GM15510 (cell line): ENCODE measurements around the gene ABCC4.

Experiments
- POLR2A ChIP-seq: IDR thresholded peaks from 3 replicates; pipeline ENCODE4 v1.6.1; 2011; ENCODE audit warnings: borderline replicate concordance; ENCODE audit not compliant: insufficient read length; ENCODE audit errors: extremely low read depth

The ABCC4 gene

GRCh38 chr13:95315752-95316151 is 14.5 kb upstream of the ABCC4 start:
- TF ChIP-seq POLR2A = no peak

- no peak for TF ChIP-seq POLR2A
These were observed 6.3 kb upstream of the ABCC4 start for GRCh38 chr13:95307507-95307906.

GRCh38 chr13:95304453-95304852 is 3.2 kb upstream of the ABCC4 start:
- no peak for TF ChIP-seq POLR2A

- no peak for TF ChIP-seq POLR2A
These were observed 730 bp upstream of the ABCC4 start for GRCh38 chr13:95301968-95302393.

GRCh38 chr13:95300625-95301182 is 547 bp downstream of the ABCC4 start:
- peak; percentile 3 for TF ChIP-seq POLR2A

GRCh38 chr13:95298971-95299621 is 2.2 kb downstream of the ABCC4 start:
- no peak for TF ChIP-seq POLR2A

- TF ChIP-seq POLR2A = no peak
These were observed 2.9 kb downstream of the ABCC4 start for GRCh38 chr13:95298169-95298965.

GRCh38 chr13:95296326-95296925 is 4.8 kb downstream of the ABCC4 start:
- TF ChIP-seq POLR2A = no peak

GRCh38 chr13:95295026-95295425 is 6.2 kb downstream of the ABCC4 start:
- TF ChIP-seq POLR2A = no peak

- TF ChIP-seq POLR2A = no peak
These were observed 8.6 kb downstream of the ABCC4 start for GRCh38 chr13:95292622-95293021.

GRCh38 chr13:95289020-95289444 is 12.2 kb downstream of the ABCC4 start:
- TF ChIP-seq POLR2A = no peak

- no peak for TF ChIP-seq POLR2A
These were observed 16.8 kb downstream of the ABCC4 start for GRCh38 chr13:95284436-95284835.

GRCh38 chr13:95279016-95279415 is 22.2 kb downstream of the ABCC4 start:
- no peak for TF ChIP-seq POLR2A

- TF ChIP-seq POLR2A = no peak
These were observed 25.2 kb downstream of the ABCC4 start for GRCh38 chr13:95276037-95276505.
